Vagina (tissue), 2 donors: ENCODE results near the gene STN1. TPM values are rescaled to one million over a fixed set of nuclear protein-coding genes. Genes with fewer than 3 reads are reported as not detected.

Experiments used
- DNase-seq, 2 donors: peaks; one replicate each; pipeline ENCODE4 v3.0.0-alpha.2; 2017; ENCODE audit errors: extremely low spot score in 2 of 2
- H3K27ac ChIP-seq: fragments of 200-600 bp; sonication (generic); one replicate; pipeline ENCODE4 v1.5.1; 2019
- H3K27me3 ChIP-seq: fragments of 200-600 bp; sonication (generic); one replicate; pipeline ENCODE4 v1.5.1; 2019
- H3K36me3 ChIP-seq, 2 donors: fragments of 200-600 bp; sonication (generic); one replicate each; pipeline ENCODE4 v1.5.1; 2017 to 2019
- H3K4me1 ChIP-seq: fragments of 200-600 bp; sonication (generic); one replicate; pipeline ENCODE4 v1.5.1; 2019
- H3K4me3 ChIP-seq, 2 donors: fragments of 200-600 bp; sonication (generic); 1 replicate in 1 of 2; 2 replicates in 1 of 2; pipeline ENCODE4 v1.5.1; 2016 to 2019
- H3K9me3 ChIP-seq: fragments of 200-600 bp; sonication (generic); one replicate; pipeline ENCODE4 v1.5.1; 2019
- CTCF ChIP-seq, 3 experiments: fragments of 450-650 bp in 2 of 3; fragments of 200-600 bp in 1 of 3; sonication (generic) in 1 of 3; IDR thresholded peaks; one replicate each; pipeline ENCODE4 v1.5.1; 2017 to 2019; ENCODE audit warnings: antibody characterized with exemption in 3 of 3, mild to moderate bottlenecking in 2 of 3, moderate library complexity in 2 of 3
- POLR2A ChIP-seq, 2 donors: fragments of 450-650 bp; IDR thresholded peaks; one replicate each; pipeline ENCODE4 v1.6.1; 2017; ENCODE audit warnings: antibody characterized with exemption in 2 of 2, mild to moderate bottlenecking in 2 of 2, moderate library complexity in 2 of 2
- POLR2AphosphoS5 ChIP-seq, 2 donors: sonication (generic); formaldehyde crosslinking; IDR thresholded peaks; one replicate each; pipeline ENCODE4 v1.9.0; 2017; ENCODE audit warnings: antibody characterized with exemption in 2 of 2, mild to moderate bottlenecking in 2 of 2, low read depth in 1 of 2; ENCODE audit not compliant: insufficient read depth in 1 of 2
- intact Hi-C: fragments of 100-400 bp; cut with DNase I; formaldehyde crosslinking; loops from one replicate; pipeline ENCODE4 v1.15.1; 2023
- total RNA-seq: library from RNA; depleted of rRNA; stranded (reverse); fragments of >200 nt; gene quantifications from one replicate; pipeline ENCODE4 v1.2.3, GENCODE V29; 2016

STN1 gene
- total RNA-seq, 1 donor from 2014 or later, result 22.3 TPM

GRCh38 chr10:103868200-103868599 lies 49.8 kb downstream of the STN1 start:
- H3K27ac ChIP-seq, result no peak overlapping the region
- intact Hi-C loops, result no loop called here

GRCh38 chr10:103861505-103861904 lies 56.5 kb downstream of the STN1 start:
- Histone ChIP-seq H3K36me3 (no peaks in the 10 kb centered on the region), H3K27ac (no peak overlapping the region), H3K27me3 (no peaks in the 10 kb centered on the region), H3K4me3 (no peak overlapping the region), H3K4me1 (no peaks in the 10 kb centered on the region), H3K9me3 (peaks cover 6% of the 10 kb centered on the region)
- no peak for TF ChIP-seq POLR2AphosphoS5 (IDR thresholded peaks at IDR 0.05; ENCODE audit: insufficient read depth in 1 of 2, low read depth in 1 of 2)
- TF ChIP-seq POLR2A (IDR thresholded peaks at IDR 0.05), result no peak
- TF ChIP-seq CTCF (IDR thresholded peaks at IDR 0.05), result no peak
- intact Hi-C loops, result no loop called here
- DNase-seq, result no peak

More at GRCh38 chr10:103868200-103868599, 49.8 kb downstream of the STN1 start:
- H3K36me3 ChIP-seq, result no peaks in the 10 kb centered on the region
- no peak for DNase-seq
- H3K4me3 ChIP-seq, result no peak overlapping the region
- no peaks in the 10 kb centered on the region for H3K27me3 ChIP-seq
- no peak for TF ChIP-seq POLR2AphosphoS5 (IDR thresholded peaks at IDR 0.05; ENCODE audit: insufficient read depth in 1 of 2, low read depth in 1 of 2)
- no peak for TF ChIP-seq CTCF (IDR thresholded peaks at IDR 0.05)
- TF ChIP-seq POLR2A (IDR thresholded peaks at IDR 0.05), result no peak
- peaks cover 6% of the 10 kb centered on the region for H3K9me3 ChIP-seq
- peaks cover 30% of the 10 kb centered on the region for H3K4me1 ChIP-seq

GRCh38 chr10:103859161-103860086 lies 58.6 kb downstream of the STN1 start:
- no peak for DNase-seq
- intact Hi-C loops, result loop anchor here (5.0 kb wide), 2 partner anchors 147 to 257 kb away; no protein-coding TSS in a partner anchor
- TF ChIP-seq POLR2A (IDR thresholded peaks at IDR 0.05) (no peak), POLR2AphosphoS5 (IDR thresholded peaks at IDR 0.05; ENCODE audit: insufficient read depth in 1 of 2, low read depth in 1 of 2) (no peak), CTCF (IDR thresholded peaks at IDR 0.05) (peak; percentile 45 to 81 (median 79))

GRCh38 chr10:103858360-103858759 lies 59.6 kb downstream of the STN1 start:
- no peaks in the 10 kb centered on the region for H3K9me3 ChIP-seq

More at GRCh38 chr10:103859161-103860086, 58.6 kb downstream of the STN1 start:
- Histone ChIP-seq H3K27ac (no peak overlapping the region), H3K9me3 (no peaks in the 10 kb centered on the region), H3K4me1 (peaks cover 15% of the 10 kb centered on the region), H3K4me3 (no peak overlapping the region), H3K36me3 (no peaks in the 10 kb centered on the region), H3K27me3 (no peaks in the 10 kb centered on the region)

More at GRCh38 chr10:103858360-103858759, 59.6 kb downstream of the STN1 start:
- intact Hi-C loops, result loop anchor here (5.0 kb wide), 2 partner anchors 146 to 256 kb away; no protein-coding TSS in a partner anchor
- Histone ChIP-seq H3K27ac (no peak overlapping the region), H3K27me3 (no peaks in the 10 kb centered on the region), H3K4me1 (peaks cover 25% of the 10 kb centered on the region), H3K36me3 (no peaks in the 10 kb centered on the region), H3K4me3 (no peak overlapping the region)
- TF ChIP-seq CTCF (IDR thresholded peaks at IDR 0.05) (no peak), POLR2AphosphoS5 (IDR thresholded peaks at IDR 0.05; ENCODE audit: insufficient read depth in 1 of 2, low read depth in 1 of 2) (no peak), POLR2A (IDR thresholded peaks at IDR 0.05) (no peak)
- DNase-seq, result no peak
